Ishikawa (cell line): ENCODE results near the gene IL1F10.

Source experiments
- CEBPB ChIP-seq: IDR thresholded peaks from 2 replicates; pipeline ENCODE4 v1.6.1; 2012
- CREB1 ChIP-seq: IDR thresholded peaks from 2 replicates; pipeline ENCODE4 v1.6.1; 2012; ENCODE audit warnings: low read depth
- EGR1 ChIP-seq: IDR thresholded peaks from 2 replicates; pipeline ENCODE4 v1.6.1; 2012
- EP300 ChIP-seq: IDR thresholded peaks from 2 replicates; pipeline ENCODE4 v1.6.1; 2012; ENCODE audit warnings: borderline replicate concordance
- FOXM1 ChIP-seq: IDR thresholded peaks from 2 replicates; pipeline ENCODE4 v1.6.1; 2012; ENCODE audit warnings: low read depth, borderline replicate concordance
- MAX ChIP-seq: IDR thresholded peaks from 2 replicates; pipeline ENCODE4 v1.6.1; 2012
- NFIC ChIP-seq: IDR thresholded peaks from 2 replicates; pipeline ENCODE4 v1.6.1; 2012
- RAD21 ChIP-seq: IDR thresholded peaks from 2 replicates; pipeline ENCODE4 v1.6.1; 2012; ENCODE audit warnings: low read depth
- REST ChIP-seq: IDR thresholded peaks from 2 replicates; pipeline ENCODE4 v1.6.1; 2012; ENCODE audit warnings: low read depth, mild to moderate bottlenecking
- TAF1 ChIP-seq: IDR thresholded peaks from 2 replicates; pipeline ENCODE4 v1.6.1; 2012; ENCODE audit warnings: low read depth, mild to moderate bottlenecking
- TCF12 ChIP-seq: IDR thresholded peaks from 2 replicates; pipeline ENCODE4 v1.6.1; 2012; ENCODE audit warnings: low read depth
- TEAD4 ChIP-seq: IDR thresholded peaks from 2 replicates; pipeline ENCODE4 v1.6.1; 2012
- USF1 ChIP-seq: IDR thresholded peaks from 2 replicates; pipeline ENCODE4 v1.6.1; 2012
- YY1 ChIP-seq: IDR thresholded peaks from 2 replicates; pipeline ENCODE4 v1.6.1; 2012; ENCODE audit warnings: low read depth
- ZBTB7A ChIP-seq: IDR thresholded peaks from 2 replicates; pipeline ENCODE4 v1.6.1; 2012; ENCODE audit warnings: low read depth

The IL1F10 gene

GRCh38 chr2:113050921-113051895 lies 16.6 kb upstream of the IL1F10 start:
- no peak for TF ChIP-seq YY1
- TF ChIP-seq MAX: no peak
- no peak for TF ChIP-seq CREB1
- TF ChIP-seq TCF12: no peak
- no peak for TF ChIP-seq TEAD4
- no peak for TF ChIP-seq EP300
- TF ChIP-seq FOXM1: no peak
- TF ChIP-seq RAD21: no peak
- no peak for TF ChIP-seq CEBPB
- TF ChIP-seq ZBTB7A: no peak
- no peak for TF ChIP-seq NFIC
- no peak for TF ChIP-seq TAF1
- no peak for TF ChIP-seq USF1
- no peak for TF ChIP-seq EGR1
- TF ChIP-seq REST: no peak

- no peak for TF ChIP-seq ZBTB7A
- no peak for TF ChIP-seq YY1
- TF ChIP-seq TCF12: no peak
- TF ChIP-seq NFIC: no peak
- no peak for TF ChIP-seq CEBPB
- no peak for TF ChIP-seq USF1
- no peak for TF ChIP-seq TAF1
- TF ChIP-seq EP300: no peak
- TF ChIP-seq RAD21: no peak
- no peak for TF ChIP-seq MAX
- no peak for TF ChIP-seq FOXM1
Observed at GRCh38 chr2:113052396-113052917, 15.3 kb upstream of the IL1F10 start, which contains the start of gene IL36B. TSS of gene IL36B (minus strand) at chr2:113052867.

GRCh38 chr2:113053666-113054065 lies 14.1 kb upstream of the IL1F10 start:
- TF ChIP-seq YY1 (no peak), REST (no peak), NFIC (no peak), ZBTB7A (no peak), RAD21 (no peak), EP300 (no peak), USF1 (no peak), TEAD4 (no peak), CEBPB (no peak), TCF12 (no peak), CREB1 (no peak), TAF1 (no peak), FOXM1 (no peak), EGR1 (no peak), MAX (no peak)

- TF ChIP-seq MAX: no peak
- no peak for TF ChIP-seq FOXM1
- TF ChIP-seq TCF12: no peak
- TF ChIP-seq TAF1: no peak
- no peak for TF ChIP-seq YY1
- TF ChIP-seq EP300: no peak
- no peak for TF ChIP-seq USF1
Observed at GRCh38 chr2:113054066-113054465, 13.7 kb upstream of the IL1F10 start.
